ENCODE measurements around the gene RIC8B. TPM values are rescaled to one million over a fixed set of nuclear protein-coding genes. Genes with fewer than 3 reads are reported as not detected.

RIC8B gene
- total and polyA plus RNA-seq, 2 of the 13 experiments (the other 11 are each of a cell fraction or from before 2014, with no cell fraction given), result 5.1 to 7.5 TPM

DNA sequence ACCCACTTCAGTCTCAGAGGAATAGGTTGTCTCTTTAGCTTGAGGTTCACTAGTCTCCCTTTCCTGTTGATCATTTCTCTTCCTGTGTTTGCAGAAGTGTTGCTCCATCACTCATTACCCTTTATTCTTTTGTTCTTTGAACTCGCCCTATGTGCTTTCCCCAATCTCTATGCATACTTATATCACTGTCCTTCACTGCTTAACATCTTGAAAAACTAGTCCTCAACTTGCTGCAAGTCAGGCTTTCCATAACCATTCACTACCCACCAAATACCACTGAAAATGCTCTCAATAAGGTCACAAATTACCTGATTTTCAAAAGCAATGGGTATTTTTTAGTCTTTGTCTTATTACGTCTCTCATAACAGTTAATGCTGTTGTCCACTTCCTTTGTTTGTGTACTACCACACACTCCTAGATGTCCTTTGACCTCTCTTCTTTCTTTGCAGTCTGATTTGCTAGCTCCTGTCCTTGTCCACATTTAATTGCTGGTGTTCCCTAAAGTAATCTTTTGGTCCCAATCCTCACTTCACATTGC is 80.8 kb downstream of the RIC8B start (continued):
- TF ChIP-seq, protein P1, sequence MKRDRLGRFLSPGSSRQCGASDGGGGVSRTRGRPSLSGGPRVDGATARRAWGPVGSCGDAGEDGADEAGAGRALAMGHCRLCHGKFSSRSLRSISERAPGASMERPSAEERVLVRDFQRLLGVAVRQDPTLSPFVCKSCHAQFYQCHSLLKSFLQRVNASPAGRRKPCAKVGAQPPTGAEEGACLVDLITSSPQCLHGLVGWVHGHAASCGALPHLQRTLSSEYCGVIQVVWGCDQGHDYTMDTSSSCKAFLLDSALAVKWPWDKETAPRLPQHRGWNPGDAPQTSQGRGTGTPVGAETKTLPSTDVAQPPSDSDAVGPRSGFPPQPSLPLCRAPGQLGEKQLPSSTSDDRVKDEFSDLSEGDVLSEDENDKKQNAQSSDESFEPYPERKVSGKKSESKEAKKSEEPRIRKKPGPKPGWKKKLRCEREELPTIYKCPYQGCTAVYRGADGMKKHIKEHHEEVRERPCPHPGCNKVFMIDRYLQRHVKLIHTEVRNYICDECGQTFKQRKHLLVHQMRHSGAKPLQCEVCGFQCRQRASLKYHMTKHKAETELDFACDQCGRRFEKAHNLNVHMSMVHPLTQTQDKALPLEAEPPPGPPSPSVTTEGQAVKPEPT (CRISPR knock-in tag; IDR thresholded peaks at IDR 0.05; ENCODE audit: low read depth), result no peak
- TF ChIP-seq, protein P2, sequence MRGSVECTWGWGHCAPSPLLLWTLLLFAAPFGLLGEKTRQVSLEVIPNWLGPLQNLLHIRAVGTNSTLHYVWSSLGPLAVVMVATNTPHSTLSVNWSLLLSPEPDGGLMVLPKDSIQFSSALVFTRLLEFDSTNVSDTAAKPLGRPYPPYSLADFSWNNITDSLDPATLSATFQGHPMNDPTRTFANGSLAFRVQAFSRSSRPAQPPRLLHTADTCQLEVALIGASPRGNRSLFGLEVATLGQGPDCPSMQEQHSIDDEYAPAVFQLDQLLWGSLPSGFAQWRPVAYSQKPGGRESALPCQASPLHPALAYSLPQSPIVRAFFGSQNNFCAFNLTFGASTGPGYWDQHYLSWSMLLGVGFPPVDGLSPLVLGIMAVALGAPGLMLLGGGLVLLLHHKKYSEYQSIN (CRISPR knock-in tag; IDR thresholded peaks at IDR 0.05; ENCODE audit: borderline replicate concordance), result no peak
- TF ChIP-seq ZNF670 (CRISPR knock-in tag; IDR thresholded peaks at IDR 0.05; ENCODE audit: borderline replicate concordance), result no peak
- TF ChIP-seq KDM2A (CRISPR knock-in tag; IDR thresholded peaks at IDR 0.05; ENCODE audit: borderline replicate concordance, low read depth), result no peak
- peak; percentile 46; the same call in 1 of the 2 replicates for TF ChIP-seq HHEX (CRISPR knock-in tag; IDR thresholded peaks at IDR 0.05)
- TF ChIP-seq ZBTB3 (CRISPR knock-in tag; IDR thresholded peaks at IDR 0.05; ENCODE audit: borderline replicate concordance, low read depth), result peak; percentile 61; the same call in 1 of the 2 replicates
- TF ChIP-seq HNRNPLL (IDR thresholded peaks at IDR 0.05; ENCODE audit: low read depth, low read length, poor library complexity, severe bottlenecking), result no peak
- TF ChIP-seq ZNF552 (CRISPR knock-in tag; IDR thresholded peaks at IDR 0.05; ENCODE audit: borderline replicate concordance), result no peak
- TF ChIP-seq ATF1 (CRISPR knock-in tag; IDR thresholded peaks at IDR 0.05), result no peak
- no peak for TF ChIP-seq ZNF850 (CRISPR knock-in tag; conservative IDR thresholded peaks at IDR 0.05)
- TF ChIP-seq TARDBP (CRISPR knock-in tag; IDR thresholded peaks at IDR 0.05), result peak; percentile 31; the same call in 1 of the 2 replicates
- TF ChIP-seq NCOA2 (CRISPR knock-in tag; IDR thresholded peaks at IDR 0.05), result peak; percentile 90
- TF ChIP-seq NCOA5 (CRISPR knock-in tag; IDR thresholded peaks at IDR 0.05), result no peak
- peak; percentile 91 for TF ChIP-seq DPF2 (CRISPR knock-in tag; IDR thresholded peaks at IDR 0.05; ENCODE audit: borderline replicate concordance, low read depth)
- no peak for TF ChIP-seq ZBTB7A (CRISPR knock-in tag; IDR thresholded peaks at IDR 0.05)
- TF ChIP-seq DNMT3B (CRISPR knock-in tag; conservative IDR thresholded peaks at IDR 0.05), result no peak
- TF ChIP-seq HES4 (CRISPR knock-in tag; IDR thresholded peaks at IDR 0.05; ENCODE audit: borderline replicate concordance), result no peak
- TF ChIP-seq ZNF782 (CRISPR knock-in tag; IDR thresholded peaks at IDR 0.05; ENCODE audit: borderline replicate concordance), result no peak
- TF ChIP-seq ZFP37 (CRISPR knock-in tag; IDR thresholded peaks at IDR 0.05; ENCODE audit: borderline replicate concordance), result no peak
- no peak for TF ChIP-seq MYC (CRISPR knock-in tag; IDR thresholded peaks at IDR 0.05; ENCODE audit: borderline replicate concordance)
- no peak for TF ChIP-seq SIX4 (CRISPR knock-in tag; IDR thresholded peaks at IDR 0.05)
- TF ChIP-seq TMF1 (CRISPR knock-in tag; IDR thresholded peaks at IDR 0.05; ENCODE audit: low read depth), result no peak
- TF ChIP-seq, protein P3, sequence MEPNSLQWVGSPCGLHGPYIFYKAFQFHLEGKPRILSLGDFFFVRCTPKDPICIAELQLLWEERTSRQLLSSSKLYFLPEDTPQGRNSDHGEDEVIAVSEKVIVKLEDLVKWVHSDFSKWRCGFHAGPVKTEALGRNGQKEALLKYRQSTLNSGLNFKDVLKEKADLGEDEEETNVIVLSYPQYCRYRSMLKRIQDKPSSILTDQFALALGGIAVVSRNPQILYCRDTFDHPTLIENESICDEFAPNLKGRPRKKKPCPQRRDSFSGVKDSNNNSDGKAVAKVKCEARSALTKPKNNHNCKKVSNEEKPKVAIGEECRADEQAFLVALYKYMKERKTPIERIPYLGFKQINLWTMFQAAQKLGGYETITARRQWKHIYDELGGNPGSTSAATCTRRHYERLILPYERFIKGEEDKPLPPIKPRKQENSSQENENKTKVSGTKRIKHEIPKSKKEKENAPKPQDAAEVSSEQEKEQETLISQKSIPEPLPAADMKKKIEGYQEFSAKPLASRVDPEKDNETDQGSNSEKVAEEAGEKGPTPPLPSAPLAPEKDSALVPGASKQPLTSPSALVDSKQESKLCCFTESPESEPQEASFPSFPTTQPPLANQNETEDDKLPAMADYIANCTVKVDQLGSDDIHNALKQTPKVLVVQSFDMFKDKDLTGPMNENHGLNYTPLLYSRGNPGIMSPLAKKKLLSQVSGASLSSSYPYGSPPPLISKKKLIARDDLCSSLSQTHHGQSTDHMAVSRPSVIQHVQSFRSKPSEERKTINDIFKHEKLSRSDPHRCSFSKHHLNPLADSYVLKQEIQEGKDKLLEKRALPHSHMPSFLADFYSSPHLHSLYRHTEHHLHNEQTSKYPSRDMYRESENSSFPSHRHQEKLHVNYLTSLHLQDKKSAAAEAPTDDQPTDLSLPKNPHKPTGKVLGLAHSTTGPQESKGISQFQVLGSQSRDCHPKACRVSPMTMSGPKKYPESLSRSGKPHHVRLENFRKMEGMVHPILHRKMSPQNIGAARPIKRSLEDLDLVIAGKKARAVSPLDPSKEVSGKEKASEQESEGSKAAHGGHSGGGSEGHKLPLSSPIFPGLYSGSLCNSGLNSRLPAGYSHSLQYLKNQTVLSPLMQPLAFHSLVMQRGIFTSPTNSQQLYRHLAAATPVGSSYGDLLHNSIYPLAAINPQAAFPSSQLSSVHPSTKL (CRISPR knock-in tag; IDR thresholded peaks at IDR 0.05), result peak; percentile 95
- no peak; the same call in 1 of the 2 replicates for TF ChIP-seq DMAP1 (CRISPR knock-in tag; IDR thresholded peaks at IDR 0.05)
- no peak for TF ChIP-seq ELF4 (CRISPR knock-in tag; IDR thresholded peaks at IDR 0.05; ENCODE audit: borderline replicate concordance)
- TF ChIP-seq PAWR (CRISPR knock-in tag; IDR thresholded peaks at IDR 0.05; ENCODE audit: borderline replicate concordance), result no peak

Measured in HepG2 (cell line).